DND-41 (cell line): ENCODE results near the gene LCORL.

Experiments
- CTCF ChIP-seq: IDR thresholded peaks from 2 replicates; pipeline ENCODE4 v1.5.1; 2012; ENCODE audit warnings: borderline replicate concordance, low read length, moderate library complexity, mild to moderate bottlenecking; ENCODE audit not compliant: poor library complexity, severe bottlenecking; ENCODE audit errors: extremely low read depth
- EZH2 ChIP-seq: IDR thresholded peaks from 3 replicates; pipeline ENCODE4 v1.6.1; 2012; ENCODE audit warnings: borderline replicate concordance, low read depth, mild to moderate bottlenecking, moderate library complexity, low read length, inconsistent platforms; ENCODE audit not compliant: severe bottlenecking

GRCh38 chr4:17869327-17869726 lies 152.2 kb downstream of the LCORL start:
- TF ChIP-seq CTCF (no peak), EZH2 (no peak)
